ENCODE measurements around the gene EPHB1. TPM values are rescaled to one million over a fixed set of nuclear protein-coding genes. Genes with fewer than 3 reads are reported as not detected.

The EPHB1 gene
- total and polyA plus RNA-seq, 2 of the 13 experiments (the other 11 are each of a cell fraction or from before 2014, with no cell fraction given): 0.07 to 0.21 TPM

DNA sequence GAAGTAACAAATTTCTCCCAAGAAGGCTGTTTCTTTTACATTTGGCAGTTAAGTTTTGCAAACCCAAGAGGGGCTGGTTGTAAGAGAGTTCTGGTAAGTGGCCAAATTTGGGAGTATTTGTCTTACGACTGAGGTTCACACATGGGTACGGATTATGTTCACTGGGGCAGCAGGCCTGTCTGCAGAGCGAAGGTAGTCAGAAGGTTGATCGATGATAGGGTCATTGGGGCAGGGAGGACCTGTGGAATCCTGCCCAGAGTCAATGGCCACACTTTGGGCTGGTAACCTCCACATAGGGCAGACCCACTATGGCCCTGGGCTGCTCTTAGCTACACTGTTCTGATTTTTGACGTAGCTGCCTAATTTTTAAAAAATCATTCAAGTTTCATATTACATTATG lies 368.6 kb downstream of the EPHB1 start (continued):
- TF ChIP-seq, protein P1, sequence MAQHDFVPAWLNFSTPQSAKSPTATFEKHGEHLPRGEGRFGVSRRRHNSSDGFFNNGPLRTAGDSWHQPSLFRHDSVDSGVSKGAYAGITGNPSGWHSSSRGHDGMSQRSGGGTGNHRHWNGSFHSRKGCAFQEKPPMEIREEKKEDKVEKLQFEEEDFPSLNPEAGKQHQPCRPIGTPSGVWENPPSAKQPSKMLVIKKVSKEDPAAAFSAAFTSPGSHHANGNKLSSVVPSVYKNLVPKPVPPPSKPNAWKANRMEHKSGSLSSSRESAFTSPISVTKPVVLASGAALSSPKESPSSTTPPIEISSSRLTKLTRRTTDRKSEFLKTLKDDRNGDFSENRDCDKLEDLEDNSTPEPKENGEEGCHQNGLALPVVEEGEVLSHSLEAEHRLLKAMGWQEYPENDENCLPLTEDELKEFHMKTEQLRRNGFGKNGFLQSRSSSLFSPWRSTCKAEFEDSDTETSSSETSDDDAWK (CRISPR knock-in tag; IDR thresholded peaks at IDR 0.05): no peak
- no peak for TF ChIP-seq TFAP4 (IDR thresholded peaks at IDR 0.05; ENCODE audit: borderline replicate concordance, low read depth)
- TF ChIP-seq ZNF264 (CRISPR knock-in tag; IDR thresholded peaks at IDR 0.05): no peak
- no peak for TF ChIP-seq BRD4 (CRISPR knock-in tag; IDR thresholded peaks at IDR 0.05)
- TF ChIP-seq, protein P2, sequence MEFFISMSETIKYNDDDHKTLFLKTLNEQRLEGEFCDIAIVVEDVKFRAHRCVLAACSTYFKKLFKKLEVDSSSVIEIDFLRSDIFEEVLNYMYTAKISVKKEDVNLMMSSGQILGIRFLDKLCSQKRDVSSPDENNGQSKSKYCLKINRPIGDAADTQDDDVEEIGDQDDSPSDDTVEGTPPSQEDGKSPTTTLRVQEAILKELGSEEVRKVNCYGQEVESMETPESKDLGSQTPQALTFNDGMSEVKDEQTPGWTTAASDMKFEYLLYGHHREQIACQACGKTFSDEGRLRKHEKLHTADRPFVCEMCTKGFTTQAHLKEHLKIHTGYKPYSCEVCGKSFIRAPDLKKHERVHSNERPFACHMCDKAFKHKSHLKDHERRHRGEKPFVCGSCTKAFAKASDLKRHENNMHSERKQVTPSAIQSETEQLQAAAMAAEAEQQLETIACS (CRISPR knock-in tag; IDR thresholded peaks at IDR 0.05): no peak
- TF ChIP-seq, protein P3, sequence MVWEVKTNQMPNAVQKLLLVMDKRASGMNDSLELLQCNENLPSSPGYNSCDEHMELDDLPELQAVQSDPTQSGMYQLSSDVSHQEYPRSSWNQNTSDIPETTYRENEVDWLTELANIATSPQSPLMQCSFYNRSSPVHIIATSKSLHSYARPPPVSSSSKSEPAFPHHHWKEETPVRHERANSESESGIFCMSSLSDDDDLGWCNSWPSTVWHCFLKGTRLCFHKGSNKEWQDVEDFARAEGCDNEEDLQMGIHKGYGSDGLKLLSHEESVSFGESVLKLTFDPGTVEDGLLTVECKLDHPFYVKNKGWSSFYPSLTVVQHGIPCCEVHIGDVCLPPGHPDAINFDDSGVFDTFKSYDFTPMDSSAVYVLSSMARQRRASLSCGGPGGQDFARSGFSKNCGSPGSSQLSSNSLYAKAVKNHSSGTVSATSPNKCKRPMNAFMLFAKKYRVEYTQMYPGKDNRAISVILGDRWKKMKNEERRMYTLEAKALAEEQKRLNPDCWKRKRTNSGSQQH (CRISPR knock-in tag; IDR thresholded peaks at IDR 0.05; ENCODE audit: low read depth): no peak
- no peak for TF ChIP-seq MBD4 (IDR thresholded peaks at IDR 0.05; ENCODE audit: borderline replicate concordance, low read length)
- TF ChIP-seq, protein P4, sequence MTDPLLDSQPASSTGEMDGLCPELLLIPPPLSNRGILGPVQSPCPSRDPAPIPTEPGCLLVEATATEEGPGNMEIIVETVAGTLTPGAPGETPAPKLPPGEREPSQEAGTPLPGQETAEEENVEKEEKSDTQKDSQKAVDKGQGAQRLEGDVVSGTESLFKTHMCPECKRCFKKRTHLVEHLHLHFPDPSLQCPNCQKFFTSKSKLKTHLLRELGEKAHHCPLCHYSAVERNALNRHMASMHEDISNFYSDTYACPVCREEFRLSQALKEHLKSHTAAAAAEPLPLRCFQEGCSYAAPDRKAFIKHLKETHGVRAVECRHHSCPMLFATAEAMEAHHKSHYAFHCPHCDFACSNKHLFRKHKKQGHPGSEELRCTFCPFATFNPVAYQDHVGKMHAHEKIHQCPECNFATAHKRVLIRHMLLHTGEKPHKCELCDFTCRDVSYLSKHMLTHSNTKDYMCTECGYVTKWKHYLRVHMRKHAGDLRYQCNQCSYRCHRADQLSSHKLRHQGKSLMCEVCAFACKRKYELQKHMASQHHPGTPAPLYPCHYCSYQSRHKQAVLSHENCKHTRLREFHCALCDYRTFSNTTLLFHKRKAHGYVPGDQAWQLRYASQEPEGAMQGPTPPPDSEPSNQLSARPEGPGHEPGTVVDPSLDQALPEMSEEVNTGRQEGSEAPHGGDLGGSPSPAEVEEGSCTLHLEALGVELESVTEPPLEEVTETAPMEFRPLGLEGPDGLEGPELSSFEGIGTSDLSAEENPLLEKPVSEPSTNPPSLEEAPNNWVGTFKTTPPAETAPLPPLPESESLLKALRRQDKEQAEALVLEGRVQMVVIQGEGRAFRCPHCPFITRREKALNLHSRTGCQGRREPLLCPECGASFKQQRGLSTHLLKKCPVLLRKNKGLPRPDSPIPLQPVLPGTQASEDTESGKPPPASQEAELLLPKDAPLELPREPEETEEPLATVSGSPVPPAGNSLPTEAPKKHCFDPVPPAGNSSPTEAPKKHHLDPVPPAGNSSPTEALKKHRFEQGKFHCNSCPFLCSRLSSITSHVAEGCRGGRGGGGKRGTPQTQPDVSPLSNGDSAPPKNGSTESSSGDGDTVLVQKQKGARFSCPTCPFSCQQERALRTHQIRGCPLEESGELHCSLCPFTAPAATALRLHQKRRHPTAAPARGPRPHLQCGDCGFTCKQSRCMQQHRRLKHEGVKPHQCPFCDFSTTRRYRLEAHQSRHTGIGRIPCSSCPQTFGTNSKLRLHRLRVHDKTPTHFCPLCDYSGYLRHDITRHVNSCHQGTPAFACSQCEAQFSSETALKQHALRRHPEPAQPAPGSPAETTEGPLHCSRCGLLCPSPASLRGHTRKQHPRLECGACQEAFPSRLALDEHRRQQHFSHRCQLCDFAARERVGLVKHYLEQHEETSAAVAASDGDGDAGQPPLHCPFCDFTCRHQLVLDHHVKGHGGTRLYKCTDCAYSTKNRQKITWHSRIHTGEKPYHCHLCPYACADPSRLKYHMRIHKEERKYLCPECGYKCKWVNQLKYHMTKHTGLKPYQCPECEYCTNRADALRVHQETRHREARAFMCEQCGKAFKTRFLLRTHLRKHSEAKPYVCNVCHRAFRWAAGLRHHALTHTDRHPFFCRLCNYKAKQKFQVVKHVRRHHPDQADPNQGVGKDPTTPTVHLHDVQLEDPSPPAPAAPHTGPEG (CRISPR knock-in tag; IDR thresholded peaks at IDR 0.05): no peak
- TF ChIP-seq ZIK1 (CRISPR knock-in tag; IDR thresholded peaks at IDR 0.05; ENCODE audit: borderline replicate concordance, low read depth): no peak
